Stimulated activated CD8-positive, alpha-beta memory T cell treated with anti-CD3 and anti-CD28 coated beads, Interleukin-7, amount 100 ng/mL, for 48 hours (primary cell): ENCODE data around the gene CNTNAP5.
"Not testable (repeated sequence)": the region's sequence is repeated elsewhere in the genome, so short reads cannot be mapped to it uniquely, and the experiment has no call there.

Source experiments
- DNase-seq, 2 donors: peaks; one replicate each; pipeline ENCODE4 v3.0.0-alpha.2; 2020; ENCODE audit warnings: low read depth in 1 of 2; ENCODE audit errors: extremely low read depth in 1 of 2

CNTNAP5 gene

DNA sequence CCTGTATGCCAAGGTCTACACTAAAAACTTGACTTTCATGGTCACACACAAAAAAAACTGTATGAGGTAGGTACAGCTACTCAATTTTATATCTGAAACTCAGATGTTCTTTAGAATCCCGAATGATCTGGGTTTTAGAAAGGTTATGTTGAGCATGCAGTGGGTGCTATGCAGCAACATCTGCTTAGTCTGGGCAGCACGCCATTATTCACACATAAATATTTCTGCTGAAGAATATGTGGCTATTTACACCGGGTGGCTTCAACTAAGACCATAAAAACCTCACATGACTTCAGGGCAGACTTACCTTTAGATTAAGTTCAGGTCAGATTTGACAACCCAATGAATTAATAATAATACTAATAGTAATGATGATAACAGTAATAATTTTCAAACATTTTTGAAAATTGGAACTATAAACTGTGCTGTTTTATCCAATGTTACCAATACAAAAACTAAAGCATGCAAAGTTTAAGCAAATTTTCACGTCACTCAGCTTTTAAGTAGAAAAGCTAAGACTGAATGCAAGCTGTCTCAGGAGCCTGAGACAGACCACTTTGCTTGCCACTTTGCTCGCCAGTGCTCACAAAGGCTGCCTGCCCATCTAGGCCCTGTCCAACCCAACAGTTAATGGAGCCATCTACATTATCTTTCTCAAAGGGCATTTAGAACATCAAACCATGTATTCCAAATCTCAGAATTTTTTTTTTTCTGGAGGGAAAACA is 292.0 kb downstream of the CNTNAP5 start:
- DNase-seq = no peak

GRCh38 chr2:124317628-124318027 is 292.5 kb downstream of the CNTNAP5 start:
- no peak for DNase-seq

DNA sequence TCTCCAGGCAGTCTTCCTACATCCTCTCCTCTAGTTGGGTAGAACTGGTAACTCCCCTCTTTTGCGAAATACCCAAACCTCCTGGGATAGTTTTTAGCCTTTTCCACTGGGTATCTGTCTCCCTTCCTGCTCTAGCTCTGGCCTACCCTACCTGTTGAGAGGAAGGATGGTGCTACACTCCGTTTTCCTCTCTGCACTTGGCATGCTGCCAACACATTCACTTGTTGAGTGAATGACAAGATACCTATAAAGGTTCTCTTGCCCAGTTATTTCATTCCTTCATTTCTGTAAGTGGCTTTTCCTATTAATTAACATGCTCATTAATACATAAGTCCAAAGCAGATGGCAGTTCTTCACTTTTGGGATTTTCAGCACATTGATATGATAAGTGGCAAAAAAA is 293.8 kb downstream of the CNTNAP5 start:
- no peak for DNase-seq

DNA sequence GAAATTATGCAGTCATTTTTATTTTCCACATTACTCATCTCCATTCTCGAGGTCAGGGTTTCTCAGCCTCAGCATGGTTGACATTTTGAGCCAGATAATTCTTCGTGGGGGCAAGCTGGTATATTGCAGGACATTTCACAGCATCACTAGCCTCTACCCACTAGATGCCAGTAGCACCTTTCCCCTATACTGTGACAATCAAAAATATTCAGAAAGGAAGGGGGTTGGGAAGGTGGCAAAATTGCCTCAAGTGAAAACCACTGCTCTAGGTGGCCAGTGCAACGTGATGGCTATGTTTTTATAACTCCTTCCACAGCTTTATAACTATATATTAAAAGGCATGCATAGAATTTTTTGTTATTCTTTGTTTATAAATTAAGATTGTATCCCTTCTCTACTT is 294.5 kb downstream of the CNTNAP5 start:
- no peak for DNase-seq

- no peak for DNase-seq
These were observed 295.1 kb downstream of the CNTNAP5 start for GRCh38 chr2:124320051-124320688.

DNA sequence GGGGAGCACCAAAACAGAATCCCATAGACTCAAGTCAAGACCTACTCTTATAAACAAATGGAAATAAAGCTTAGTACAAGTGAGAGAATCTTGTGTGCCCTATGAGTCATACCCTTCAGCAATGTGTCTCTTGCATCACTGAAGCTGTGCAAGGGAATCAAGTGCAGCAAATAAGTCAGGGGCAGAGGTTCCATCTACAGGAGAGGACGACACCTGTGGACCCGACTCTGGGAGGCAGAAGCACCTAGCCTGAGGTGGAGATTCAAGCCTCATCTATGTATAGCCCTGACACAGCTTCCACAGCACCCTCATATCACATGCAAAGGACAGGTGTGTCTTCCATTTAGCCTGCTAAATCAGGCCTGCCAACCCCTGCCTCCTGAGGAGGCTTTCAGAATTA is 298.2 kb downstream of the CNTNAP5 start:
- DNase-seq = no peak

GRCh38 chr2:124325667-124326440 is 300.8 kb downstream of the CNTNAP5 start:
- DNase-seq = no peak

- no peak for DNase-seq
These were observed 302.2 kb downstream of the CNTNAP5 start for GRCh38 chr2:124327303-124327702.

DNA sequence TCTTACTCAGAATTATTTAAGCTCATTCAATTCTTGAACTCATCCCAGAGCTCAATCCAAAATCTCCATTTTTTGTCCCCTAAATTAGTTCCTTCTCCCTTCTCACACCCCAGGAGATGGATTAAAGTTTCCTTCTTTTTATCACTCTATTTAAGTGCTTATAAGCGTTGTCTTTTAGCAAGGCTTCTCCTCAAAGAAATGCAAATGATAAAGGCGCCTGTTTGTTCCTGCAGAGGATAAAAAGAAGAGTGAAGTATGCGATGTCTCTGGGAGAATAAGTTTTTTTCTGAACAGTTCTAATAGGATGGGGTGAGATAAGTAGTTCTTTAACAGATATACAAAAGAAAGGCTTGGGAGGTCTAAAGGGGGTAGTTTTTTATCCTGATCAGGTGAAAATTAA is 303.3 kb downstream of the CNTNAP5 start:
- no peak for DNase-seq

- no peak for DNase-seq
These were observed 308.7 kb downstream of the CNTNAP5 start for GRCh38 chr2:124333784-124334183.

DNA sequence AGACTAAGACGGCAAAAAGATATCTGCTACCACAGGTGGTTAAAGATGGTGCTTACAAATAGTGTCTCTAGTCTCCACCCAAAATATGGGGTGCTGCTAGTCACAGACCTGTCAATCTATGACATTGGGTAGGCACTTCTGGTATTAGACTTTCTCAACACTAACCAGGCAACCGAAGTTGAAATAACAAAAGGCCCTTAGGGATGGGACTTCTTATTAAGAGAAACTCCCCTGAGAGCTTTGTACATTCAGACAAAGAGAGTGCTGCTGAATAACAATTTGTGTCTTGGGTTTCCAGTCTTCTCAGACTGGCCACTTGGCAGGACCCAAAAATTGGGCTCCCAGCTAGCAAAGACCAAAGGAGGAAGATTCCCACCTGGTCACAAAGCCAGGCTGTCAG is 310.0 kb downstream of the CNTNAP5 start:
- DNase-seq = no peak

DNA sequence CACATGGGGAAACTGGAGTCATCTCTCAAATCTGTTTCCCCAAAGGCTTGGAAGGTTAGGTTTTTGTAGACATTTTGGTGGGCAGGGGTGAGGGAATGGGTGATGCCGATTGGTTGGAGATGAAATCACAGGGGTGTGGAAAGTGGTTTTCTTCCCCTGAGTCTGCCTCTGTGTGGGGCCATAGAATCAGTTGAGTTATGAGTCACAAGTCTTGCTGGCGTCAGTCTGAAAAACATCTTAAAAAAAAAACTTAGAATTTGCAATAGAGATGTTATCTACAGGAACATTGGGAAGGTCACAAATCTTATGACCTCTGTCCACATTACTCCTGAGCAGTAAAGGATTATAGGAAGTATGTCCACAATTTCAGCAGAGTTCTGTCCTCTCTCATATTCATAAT is 314.6 kb downstream of the CNTNAP5 start:
- DNase-seq = no peak

GRCh38 chr2:124343827-124344498 is 318.9 kb downstream of the CNTNAP5 start:
- DNase-seq = no peak

DNA sequence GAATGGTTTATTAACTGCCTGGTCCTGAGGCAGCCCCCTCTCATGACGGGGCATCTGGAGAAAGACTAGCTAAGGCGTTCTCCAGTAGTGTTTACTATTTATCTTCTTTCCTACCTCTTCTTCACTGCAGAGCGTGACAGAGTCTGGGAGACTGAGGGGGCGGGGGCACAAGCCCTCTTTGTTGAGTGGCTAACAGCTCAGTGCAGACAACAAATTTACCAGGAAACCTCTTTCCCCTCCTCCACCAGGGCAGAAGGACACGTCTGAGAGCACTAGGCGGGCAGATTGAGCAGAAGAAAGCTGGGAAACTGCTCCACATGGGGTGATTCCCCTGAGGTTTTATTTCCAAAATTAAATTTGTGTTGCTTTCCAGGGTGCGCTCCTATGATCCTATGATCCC is 322.1 kb downstream of the CNTNAP5 start:
- no peak for DNase-seq

DNA sequence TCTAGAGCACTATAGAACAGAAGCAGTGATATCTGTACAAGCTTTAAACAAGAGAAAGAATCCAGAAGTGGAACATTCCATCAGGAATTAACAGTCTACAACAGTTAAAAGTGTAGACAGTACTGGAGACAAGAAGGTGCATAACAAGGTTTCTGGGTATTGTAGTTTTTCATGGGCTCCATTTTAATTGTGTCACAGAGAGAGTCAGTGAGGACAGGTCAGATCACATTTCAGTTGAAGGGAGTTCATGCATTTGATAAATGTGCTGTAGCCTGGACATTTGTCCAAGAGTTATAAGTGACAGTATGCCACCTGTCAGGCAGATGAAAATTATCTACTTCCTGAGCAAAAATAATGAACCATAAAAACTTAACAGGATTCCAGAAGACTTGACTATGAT is 328.6 kb downstream of the CNTNAP5 start:
- no peak for DNase-seq

DNA sequence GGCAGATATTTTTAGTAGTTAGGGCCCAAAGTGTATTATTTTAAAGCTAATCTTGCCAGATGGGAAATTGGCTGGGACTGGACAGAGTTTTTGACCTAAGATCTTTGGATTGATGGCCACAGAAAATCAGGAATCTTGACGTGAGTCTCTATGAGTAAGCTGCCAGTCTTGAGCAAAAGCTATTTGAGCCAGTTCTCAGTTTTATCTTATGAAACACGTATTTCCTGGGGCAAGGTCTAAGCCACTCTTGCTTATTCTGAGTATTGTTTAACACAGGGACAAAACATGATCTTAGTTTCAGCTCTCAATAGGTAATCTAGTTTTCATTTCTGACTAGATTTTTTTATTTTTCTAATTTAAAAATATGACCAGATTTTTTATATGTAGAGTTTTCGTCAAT is 329.4 kb downstream of the CNTNAP5 start:
- DNase-seq = no peak

DNA sequence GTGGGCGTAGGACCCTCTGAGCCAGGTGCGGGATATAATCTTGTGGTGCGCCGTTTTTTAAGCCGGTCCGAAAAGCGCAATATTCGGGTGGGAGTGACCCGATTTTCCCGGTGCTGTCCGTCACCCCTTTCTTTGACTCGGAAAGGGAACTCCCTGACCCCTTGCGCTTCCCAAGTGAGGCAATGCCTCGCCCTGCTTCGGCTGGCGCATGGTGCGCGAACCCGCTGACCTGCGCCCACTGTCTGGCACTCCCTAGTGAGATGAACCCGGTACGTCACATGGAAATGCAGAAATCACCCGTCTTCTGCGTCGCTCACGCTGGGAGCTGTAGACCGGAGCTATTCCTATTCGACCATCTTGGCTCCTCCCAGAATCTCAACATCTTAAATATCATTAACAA is 336.9 kb downstream of the CNTNAP5 start:
- DNase-seq = not testable (repeated sequence)

- DNase-seq = no peak
These were observed 344.1 kb downstream of the CNTNAP5 start for GRCh38 chr2:124369181-124369580.

DNA sequence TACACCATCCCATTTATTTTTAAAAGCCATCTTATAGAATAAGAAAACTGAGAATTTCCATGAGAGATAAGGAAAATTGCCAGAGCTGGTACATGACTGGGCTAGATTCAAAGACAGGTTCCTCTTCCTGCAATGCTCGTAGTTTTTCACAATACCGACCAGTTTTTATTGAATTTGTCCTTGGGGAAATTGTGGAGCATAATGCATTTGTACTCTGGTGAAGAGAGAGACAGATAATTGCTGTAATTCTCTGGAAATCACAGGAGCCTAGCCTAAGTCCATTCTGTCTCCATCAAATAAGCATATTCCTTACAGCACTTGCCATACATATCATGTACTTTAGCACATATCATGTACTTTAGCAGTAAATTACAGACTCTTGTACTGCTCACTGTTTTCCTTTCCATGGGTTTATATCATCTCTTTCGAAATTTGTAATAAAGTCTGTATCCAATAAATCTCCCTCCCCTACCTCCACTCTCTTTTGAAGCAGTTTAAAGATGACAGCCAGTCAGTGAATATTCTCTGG is 355.2 kb downstream of the CNTNAP5 start:
- no peak for DNase-seq

GRCh38 chr2:124382067-124382618 is 357.1 kb downstream of the CNTNAP5 start:
- DNase-seq = no peak

- no peak for DNase-seq
These were observed 370.9 kb downstream of the CNTNAP5 start for GRCh38 chr2:124395961-124396360.
